OCI-LY7 (cell line): ENCODE data around the gene RARA.

Experiments used
- CTCF ChIP-seq: fragments of 200-600 bp; sonication (generic); conservative IDR thresholded peaks from 2 replicates; pipeline ENCODE4 v1.5.1; 2014; ENCODE audit warnings: mild to moderate bottlenecking, antibody characterized with exemption, low read length, moderate library complexity, mixed read lengths
- EZH2phosphoT487 ChIP-seq: fragments of 200-600 bp; sonication (generic); IDR thresholded peaks from 2 replicates; pipeline ENCODE4 v1.6.1; 2018; ENCODE audit warnings: low read depth, borderline replicate concordance, mild to moderate bottlenecking, mixed run types, antibody characterized with exemption, low read length, moderate library complexity, mixed read lengths

- TF ChIP-seq CTCF, result no peak
- no peak for TF ChIP-seq EZH2phosphoT487
Observed at GRCh38 chr17:40340327-40340726, 31.3 kb downstream of the RARA start.
